ENCODE measurements around the gene KAT6B.

- no peak for TF ChIP-seq POLR2A (IDR thresholded peaks at IDR 0.05)
- no peak for TF ChIP-seq CTCF (IDR thresholded peaks at IDR 0.05)
Measured at GRCh38 chr10:75009426-75009825, 183.0 kb downstream of the KAT6B start.

Measured in uterus (tissue), 2 donors.